ENCODE results near the gene ALOX12B. TPM values are rescaled to one million over a fixed set of nuclear protein-coding genes. Genes with fewer than 3 reads are reported as not detected.

Gene ALOX12B
- total and polyA plus RNA-seq, 4 donors = not detected

DNA sequence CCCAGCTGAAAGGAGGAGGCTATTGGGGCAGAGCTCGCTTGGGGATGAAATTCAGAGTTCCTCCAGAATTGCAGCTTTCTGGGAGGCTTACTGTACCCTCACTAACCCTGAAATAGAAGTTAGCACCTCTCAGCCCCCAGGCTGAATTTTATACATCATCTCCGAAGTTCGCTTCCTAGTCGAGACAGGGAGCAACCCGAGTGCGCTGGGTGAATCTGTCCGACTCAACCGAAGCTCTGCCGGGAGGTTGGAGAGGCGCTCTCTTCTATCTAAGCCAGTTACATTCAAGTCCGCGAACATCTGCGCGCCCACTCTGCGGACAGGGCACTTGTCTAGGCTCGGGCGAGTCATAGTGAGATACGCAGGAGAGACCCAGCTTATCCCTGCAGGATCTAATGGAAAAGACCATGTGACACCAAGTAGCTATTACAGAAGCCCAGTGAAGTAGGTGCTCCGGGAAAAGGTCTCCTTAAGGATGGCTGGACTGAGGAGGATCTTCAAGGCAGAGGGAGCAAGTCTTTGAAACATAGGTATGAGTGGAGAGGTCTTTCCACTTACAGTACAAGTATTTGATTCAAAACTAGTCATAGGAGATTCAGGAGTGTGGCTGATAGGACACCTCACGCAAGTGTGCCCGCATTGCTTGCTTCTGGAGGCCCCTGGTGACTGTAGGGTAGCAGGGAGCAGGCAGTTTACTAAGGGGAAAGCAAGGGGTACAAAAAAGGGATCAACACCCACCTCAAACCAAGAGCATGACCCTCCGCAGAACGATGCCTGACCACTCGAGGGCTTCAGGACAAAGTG lies 37.0 kb upstream of the ALOX12B start:
- Histone ChIP-seq H3K27me3 (ENCODE audit: control insufficient read depth in 4 of 4, insufficient read depth in 4 of 4, low read length in 3 of 4) (peaks cover 5 to 16% (median 7%) of the 10 kb centered on the region in 4 donors), H3K36me3 (ENCODE audit: control insufficient read depth in 4 of 4, insufficient read depth in 3 of 4, low read depth in 1 of 4, low read length in 3 of 4) (no peaks in the 10 kb centered on the region), H3K9me3 (ENCODE audit: control insufficient read depth in 4 of 4, low read length in 3 of 4) (no peaks in the 10 kb centered on the region), H3K27ac (ENCODE audit: low read depth in 1 of 2, low read length in 2 of 2) (no peak overlapping the region), H3K4me1 (ENCODE audit: control insufficient read depth in 4 of 4, insufficient read depth in 4 of 4, low read length in 3 of 4) (peaks cover 26 to 69% (median 57%) of the 10 kb centered on the region in 4 donors), H3K9ac (ENCODE audit: low read depth in 1 of 2, low read length in 2 of 2) (no peak overlapping the region), H3K4me3 (ENCODE audit: low read depth in 1 of 3, low read length in 3 of 3) (peak overlapping the region in 1 of 3 donors; percentile 40)
- WGBS = 5% methylated on average over 24 of the region's 24 CpGs
- no peak for DNase-seq (ENCODE audit: low spot score)
- no peak for TF ChIP-seq RXRA (IDR thresholded peaks at IDR 0.05)
- no peak for TF ChIP-seq ZBTB33 (IDR thresholded peaks at IDR 0.05)
- no peak for TF ChIP-seq REST (IDR thresholded peaks at IDR 0.05)
- TF ChIP-seq FOXA2 (IDR thresholded peaks at IDR 0.05) = no peak
- TF ChIP-seq TAF1 (conservative IDR thresholded peaks at IDR 0.05) = no peak
- TF ChIP-seq EGR1 (IDR thresholded peaks at IDR 0.05; ENCODE audit: low read depth in 2 of 2) = no peak
- no peak for TF ChIP-seq RAD21 (IDR thresholded peaks at IDR 0.05)
- no peak for TF ChIP-seq GABPA (IDR thresholded peaks at IDR 0.05 in 1 of 2, conservative IDR thresholded peaks at IDR 0.05 in 1 of 2)
- no peak for TF ChIP-seq ATF3 (IDR thresholded peaks at IDR 0.05)
- TF ChIP-seq YY1 (IDR thresholded peaks at IDR 0.05) = no peak
- TF ChIP-seq CTCF (IDR thresholded peaks at IDR 0.05; ENCODE audit: low read depth, low read length, missing input control) = no peak
- no peak for TF ChIP-seq HNF4G (IDR thresholded peaks at IDR 0.05)
- no peak for TF ChIP-seq HNF4A (conservative IDR thresholded peaks at IDR 0.05)
- TF ChIP-seq MAX (IDR thresholded peaks at IDR 0.05) = no peak
- TF ChIP-seq NR2F2 (IDR thresholded peaks at IDR 0.05) = no peak
- no peak for TF ChIP-seq FOXA1 (IDR thresholded peaks at IDR 0.05)
- no peak for TF ChIP-seq SP1 (IDR thresholded peaks at IDR 0.05)

All from liver (tissue), 9 donors.